ENCODE data around the gene PRMT7.

DNA sequence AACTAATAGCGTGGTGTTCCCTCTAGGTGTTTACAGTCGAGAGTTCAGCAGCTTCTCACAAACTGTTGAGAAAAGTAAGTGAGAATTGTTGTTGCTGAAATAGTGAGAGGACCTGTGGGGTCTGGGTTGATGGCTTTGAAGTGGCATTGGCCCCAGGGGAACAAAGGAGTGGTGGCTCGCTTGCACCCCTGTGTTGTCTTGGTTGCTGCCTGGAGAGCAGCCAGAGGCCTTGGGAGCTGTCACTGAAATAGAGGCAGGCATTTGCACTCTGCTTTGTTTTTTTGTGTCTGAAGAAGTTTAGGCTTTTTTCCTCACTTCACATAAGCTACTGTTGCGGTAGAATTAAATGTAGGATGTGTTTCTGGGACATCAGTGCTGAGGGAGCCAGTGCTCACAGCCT, 36.8 kb downstream of the PRMT7 start:
- TF ChIP-seq, protein P1, sequence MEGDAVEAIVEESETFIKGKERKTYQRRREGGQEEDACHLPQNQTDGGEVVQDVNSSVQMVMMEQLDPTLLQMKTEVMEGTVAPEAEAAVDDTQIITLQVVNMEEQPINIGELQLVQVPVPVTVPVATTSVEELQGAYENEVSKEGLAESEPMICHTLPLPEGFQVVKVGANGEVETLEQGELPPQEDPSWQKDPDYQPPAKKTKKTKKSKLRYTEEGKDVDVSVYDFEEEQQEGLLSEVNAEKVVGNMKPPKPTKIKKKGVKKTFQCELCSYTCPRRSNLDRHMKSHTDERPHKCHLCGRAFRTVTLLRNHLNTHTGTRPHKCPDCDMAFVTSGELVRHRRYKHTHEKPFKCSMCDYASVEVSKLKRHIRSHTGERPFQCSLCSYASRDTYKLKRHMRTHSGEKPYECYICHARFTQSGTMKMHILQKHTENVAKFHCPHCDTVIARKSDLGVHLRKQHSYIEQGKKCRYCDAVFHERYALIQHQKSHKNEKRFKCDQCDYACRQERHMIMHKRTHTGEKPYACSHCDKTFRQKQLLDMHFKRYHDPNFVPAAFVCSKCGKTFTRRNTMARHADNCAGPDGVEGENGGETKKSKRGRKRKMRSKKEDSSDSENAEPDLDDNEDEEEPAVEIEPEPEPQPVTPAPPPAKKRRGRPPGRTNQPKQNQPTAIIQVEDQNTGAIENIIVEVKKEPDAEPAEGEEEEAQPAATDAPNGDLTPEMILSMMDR (IDR thresholded peaks at IDR 0.05; ENCODE audit: insufficient read depth, low read depth, low read length): no peak
- no peak for TF ChIP-seq EZH2 (IDR thresholded peaks at IDR 0.05; ENCODE audit: insufficient read depth, low read length)

Measured in astrocyte (in vitro differentiated cells and primary cell).